Lower lobe of right lung (tissue), 2 donors: ENCODE data around the gene MIB1. TPM values are rescaled to one million over a fixed set of nuclear protein-coding genes. Genes with fewer than 3 reads are reported as not detected.

Experiments used
- ATAC-seq, 2 donors: fragments of 200-7000 bp; cut with Tn5 transposase; one replicate each; pipeline ENCODE4 v1.9.1; 2020 to 2022; ENCODE audit warnings: mild to moderate bottlenecking in 2 of 2, moderate library complexity in 2 of 2
- DNase-seq: peaks from one replicate; pipeline ENCODE4 v3.0.0-alpha.2; 2020
- H3K27ac ChIP-seq: fragments of 200-600 bp; one replicate; pipeline ENCODE4 v1.8.0; 2022
- H3K27me3 ChIP-seq: fragments of 200-600 bp; one replicate; pipeline ENCODE4 v1.8.0; 2022; ENCODE audit warnings: low read depth
- H3K36me3 ChIP-seq: fragments of 200-600 bp; one replicate; pipeline ENCODE4 v1.8.0; 2022; ENCODE audit warnings: mild to moderate bottlenecking
- H3K4me1 ChIP-seq: fragments of 200-600 bp; one replicate; pipeline ENCODE4 v1.8.0; 2022
- H3K4me3 ChIP-seq: fragments of 200-600 bp; one replicate; pipeline ENCODE4 v1.8.0; 2022; ENCODE audit warnings: mild to moderate bottlenecking
- H3K9me3 ChIP-seq: fragments of 200-600 bp; one replicate; pipeline ENCODE4 v1.8.0; 2022
- intact Hi-C: fragments of 100-400 bp; cut with DNase I; formaldehyde crosslinking; loops from one replicate; pipeline ENCODE4 v1.11.0; 2022
- total RNA-seq: library from RNA; stranded (reverse); fragmentation: NEBNext Ultra II Directional; extraction: Animal tissue kit (Norgen Biotek cat#: 25700); gene quantifications from one replicate; pipeline ENCODE4 v1.2.1, GENCODE V29; 2021
- TF ChIP-seq, protein P1 (sequence below): fragments of 200-600 bp; IDR thresholded peaks from one replicate; pipeline ENCODE4 v1.8.0; 2022; ENCODE audit warnings: antibody characterized with exemption, mild to moderate bottlenecking
- donor health status: DM: no; HTN: yes; CAD: no; lungs with severe emphysema.

MIB1 gene
- total RNA-seq, 1 donor from 2014 or later, result 29.3 TPM

DNA sequence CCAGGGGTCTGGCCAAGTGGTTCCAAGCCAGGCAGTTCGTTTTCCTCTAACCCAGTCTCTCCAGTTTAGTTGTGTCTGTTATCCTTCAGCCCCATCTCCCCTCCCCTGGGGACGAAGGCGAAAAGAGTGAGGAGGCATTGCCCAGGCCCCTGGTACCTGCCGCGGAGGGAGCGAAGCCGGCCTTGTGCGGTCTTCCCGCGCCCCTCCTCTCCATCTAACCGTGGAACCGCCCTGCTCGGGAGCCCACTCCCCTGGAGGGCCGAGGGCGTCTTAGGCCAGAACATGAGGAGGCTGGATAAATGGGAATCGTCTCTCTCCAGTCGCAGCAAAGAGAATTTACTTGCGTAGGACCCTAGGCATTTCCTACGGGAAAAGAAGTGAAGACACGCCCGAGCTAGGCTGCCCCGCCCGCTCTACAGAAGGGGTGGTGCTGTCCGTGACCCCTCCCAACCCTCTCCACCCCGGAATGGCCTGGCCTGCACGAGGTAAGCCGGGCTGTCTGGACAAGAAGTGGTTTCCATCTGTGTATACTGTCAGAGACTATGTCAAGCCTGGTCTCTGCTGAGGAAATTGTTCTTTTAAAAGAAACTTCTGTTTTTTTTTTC, 156.2 kb downstream of the MIB1 start:
- H3K36me3 ChIP-seq, result no peaks in the 10 kb centered on the region
- ATAC-seq, result peak; percentile 50 to 64
- intact Hi-C loops, result no loop called here
- DNase-seq, result no peak
- no peak overlapping the region for H3K4me3 ChIP-seq
- H3K27me3 ChIP-seq, result no peaks in the 10 kb centered on the region
- no peak overlapping the region for H3K27ac ChIP-seq
- TF ChIP-seq, protein P1, sequence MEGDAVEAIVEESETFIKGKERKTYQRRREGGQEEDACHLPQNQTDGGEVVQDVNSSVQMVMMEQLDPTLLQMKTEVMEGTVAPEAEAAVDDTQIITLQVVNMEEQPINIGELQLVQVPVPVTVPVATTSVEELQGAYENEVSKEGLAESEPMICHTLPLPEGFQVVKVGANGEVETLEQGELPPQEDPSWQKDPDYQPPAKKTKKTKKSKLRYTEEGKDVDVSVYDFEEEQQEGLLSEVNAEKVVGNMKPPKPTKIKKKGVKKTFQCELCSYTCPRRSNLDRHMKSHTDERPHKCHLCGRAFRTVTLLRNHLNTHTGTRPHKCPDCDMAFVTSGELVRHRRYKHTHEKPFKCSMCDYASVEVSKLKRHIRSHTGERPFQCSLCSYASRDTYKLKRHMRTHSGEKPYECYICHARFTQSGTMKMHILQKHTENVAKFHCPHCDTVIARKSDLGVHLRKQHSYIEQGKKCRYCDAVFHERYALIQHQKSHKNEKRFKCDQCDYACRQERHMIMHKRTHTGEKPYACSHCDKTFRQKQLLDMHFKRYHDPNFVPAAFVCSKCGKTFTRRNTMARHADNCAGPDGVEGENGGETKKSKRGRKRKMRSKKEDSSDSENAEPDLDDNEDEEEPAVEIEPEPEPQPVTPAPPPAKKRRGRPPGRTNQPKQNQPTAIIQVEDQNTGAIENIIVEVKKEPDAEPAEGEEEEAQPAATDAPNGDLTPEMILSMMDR, result no peak
- H3K9me3 ChIP-seq, result no peaks in the 10 kb centered on the region
- peaks cover 7% of the 10 kb centered on the region for H3K4me1 ChIP-seq

- intact Hi-C loops, result no loop called here
- no peak for DNase-seq
- no peak overlapping the region for H3K27ac ChIP-seq
- TF ChIP-seq, protein P1, result peak; percentile 64
- H3K4me3 ChIP-seq, result no peak overlapping the region
- peaks cover 9% of the 10 kb centered on the region for H3K4me1 ChIP-seq
- no peaks in the 10 kb centered on the region for H3K27me3 ChIP-seq
- H3K36me3 ChIP-seq, result no peaks in the 10 kb centered on the region
- no peaks in the 10 kb centered on the region for H3K9me3 ChIP-seq
- ATAC-seq, result peak; percentile 60 to 74
Observed at GRCh38 chr18:21897811-21898210, 157.2 kb downstream of the MIB1 start.

- no peak for ATAC-seq
- Histone ChIP-seq H3K27ac (no peak overlapping the region), H3K36me3 (no peaks in the 10 kb centered on the region), H3K27me3 (no peaks in the 10 kb centered on the region), H3K4me3 (no peak overlapping the region), H3K4me1 (peaks cover 18% of the 10 kb centered on the region), H3K9me3 (no peaks in the 10 kb centered on the region)
- no peak for DNase-seq
- intact Hi-C loops, result no loop called here
- TF ChIP-seq, protein P1, result no peak
Observed at GRCh38 chr18:21900605-21901352, 160.2 kb downstream of the MIB1 start.

GRCh38 chr18:21901423-21901945, 160.9 kb downstream of the MIB1 start:
- no peaks in the 10 kb centered on the region for H3K36me3 ChIP-seq
- peaks cover 18% of the 10 kb centered on the region for H3K4me1 ChIP-seq
- no peak overlapping the region for H3K4me3 ChIP-seq
- DNase-seq (no peak), ATAC-seq (no peak)
- intact Hi-C loops, result no loop called here
- TF ChIP-seq, protein P1, result no peak
- H3K9me3 ChIP-seq, result no peaks in the 10 kb centered on the region
- H3K27ac ChIP-seq, result no peak overlapping the region
- H3K27me3 ChIP-seq, result no peaks in the 10 kb centered on the region

DNA sequence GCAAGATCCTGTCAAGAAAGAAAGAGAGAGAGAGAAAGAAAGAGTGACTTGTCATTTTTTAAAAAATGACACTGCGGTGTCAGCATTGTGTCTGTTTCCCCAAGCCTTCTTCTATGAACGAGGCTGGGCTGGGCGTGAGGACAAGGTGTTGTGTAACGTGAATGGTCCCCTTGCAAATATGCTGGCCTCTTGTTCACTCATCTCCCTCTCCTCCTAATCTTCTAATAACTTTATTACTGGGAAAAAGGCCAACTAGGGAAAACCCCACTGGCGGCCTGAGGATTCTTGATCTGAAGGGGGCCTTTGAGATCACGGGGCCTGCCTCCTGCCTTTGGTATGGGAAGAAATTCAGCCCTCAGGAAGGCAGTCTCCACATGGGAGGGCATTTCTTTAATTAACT, 163.1 kb downstream of the MIB1 start:
- intact Hi-C loops, result no loop called here
- H3K4me3 ChIP-seq, result no peak overlapping the region
- H3K4me1 ChIP-seq, result peaks cover 18% of the 10 kb centered on the region
- no peak overlapping the region for H3K27ac ChIP-seq
- TF ChIP-seq, protein P1, result no peak
- no peaks in the 10 kb centered on the region for H3K36me3 ChIP-seq
- ATAC-seq, result peak in 1 of 2 donors; percentile 20
- H3K27me3 ChIP-seq, result no peaks in the 10 kb centered on the region
- no peaks in the 10 kb centered on the region for H3K9me3 ChIP-seq
- DNase-seq, result no peak
